GM12878 (cell line): Measurements from ENCODE around the gene CDCP1. TPM values are rescaled to one million over a fixed set of nuclear protein-coding genes. Genes with fewer than 3 reads are reported as not detected.

Experiments used
- ATAC-seq: fragments of 200-7000 bp; cut with Tn5 transposase; 3 replicates; pipeline ENCODE4 v1.9.1; 2020; ENCODE audit warnings: mild to moderate bottlenecking, moderate library complexity
- BruUV-seq: library from RNA; stranded (reverse); fragments of 400-500 nt; replicated peaks from 2 replicates; lab custom pipeline; 2021; lab: Mats Ljungman, UMichigan
- CTCF ChIA-PET: fragments of 300-600 bp; sonication (Branson Sonifier 250); formaldehyde crosslinking; extraction: SDS; loops from one replicate; lab custom pipeline; 2021; ENCODE audit warnings: inconsistent platforms; lab: Yijun Ruan, JAX
- POLR2A ChIA-PET: fragments of 350-600 bp; formaldehyde crosslinking; extraction: SDS; loops from one replicate; lab custom pipeline; 2021; ENCODE audit warnings: inconsistent platforms; lab: Charles Lee
- RAD21 ChIA-PET: fragments of 300-600 bp; sonication (Branson Sonifier 250); formaldehyde crosslinking; loops from one replicate; lab custom pipeline; 2023; ENCODE audit warnings: antibody characterized with exemption; ENCODE audit not compliant: unreplicated experiment; lab: Charles Lee
- SMC1A ChIA-PET: fragments of 300-600 bp; sonication (Branson Sonifier 250); formaldehyde crosslinking; loops from one replicate; lab custom pipeline; 2023; ENCODE audit not compliant: unreplicated experiment, uncharacterized antibody; lab: Charles Lee
- DNase-seq: peaks from one replicate; pipeline ENCODE4 v3.0.0-alpha.2; 2011; ENCODE audit warnings: low read depth, low spot score
- FAIRE-seq: peaks from 3 replicates; lab custom pipeline; 2011; peaks lifted over from hg19 to GRCh38; lab: Jason Lieb, UNC
- H2AFZ ChIP-seq: 2 replicates; pipeline ENCODE4 v1.6.0; 2011; ENCODE audit warnings: low read depth, low read length, control low read depth; ENCODE audit not compliant: control insufficient read depth
- H3K27ac ChIP-seq: 2 replicates; pipeline ENCODE4 v1.5.1; 2011; ENCODE audit warnings: control low read depth; ENCODE audit not compliant: control insufficient read depth, insufficient read depth
- H3K27me3 ChIP-seq, 2 experiments: replicated peaks in 1 of 2; 2 replicates each; pipeline versions ENCODE4 v1.6.0 to v1.6.1; 2011; ENCODE audit warnings: low read length in 1 of 2; ENCODE audit not compliant: control insufficient read depth in 2 of 2, insufficient read depth in 2 of 2
- H3K36me3 ChIP-seq, 2 experiments: 2 replicates each; pipeline ENCODE4 v1.5.1; 2011; ENCODE audit warnings: low read length in 1 of 2; ENCODE audit not compliant: control insufficient read depth in 2 of 2, insufficient read depth in 2 of 2
- H3K4me1 ChIP-seq: 2 replicates; pipeline ENCODE4 v1.6.1; 2011; ENCODE audit warnings: mild to moderate bottlenecking, low read length, moderate library complexity, mixed read lengths; ENCODE audit not compliant: control insufficient read depth, insufficient read depth
- H3K4me2 ChIP-seq: 2 replicates; pipeline ENCODE4 v1.6.0; 2011; ENCODE audit warnings: control low read depth; ENCODE audit not compliant: control insufficient read depth, insufficient read depth
- H3K4me3 ChIP-seq: fragments of 200-600 bp; sonication (generic); 2 replicates; pipeline ENCODE4 v1.5.1; 2016
- H3K79me2 ChIP-seq: 2 replicates; pipeline ENCODE4 v1.6.0; 2011; ENCODE audit warnings: low read length; ENCODE audit not compliant: control insufficient read depth, insufficient read depth
- H3K9ac ChIP-seq: 2 replicates; pipeline ENCODE4 v1.8.0; 2011; ENCODE audit warnings: low read length, control low read depth, mixed read lengths; ENCODE audit not compliant: control insufficient read depth, insufficient read depth
- H3K9me3 ChIP-seq: replicated peaks from 3 replicates; pipeline ENCODE4 v1.5.1; 2011; ENCODE audit warnings: mild to moderate bottlenecking, low read length; ENCODE audit not compliant: control insufficient read depth, insufficient read depth
- H4K20me1 ChIP-seq: 2 replicates; pipeline ENCODE4 v1.6.0; 2011; ENCODE audit not compliant: control insufficient read depth, insufficient read depth
- BCLAF1 ChIP-seq: fragments of 450-650 bp; IDR thresholded peaks from 2 replicates; pipeline ENCODE4 v1.6.1; 2017; ENCODE audit warnings: antibody characterized with exemption, mild to moderate bottlenecking, moderate library complexity
- CBX3 ChIP-seq: fragments of 200-600 bp; sonication (generic); IDR thresholded peaks from 2 replicates; pipeline ENCODE4 v1.6.1; 2016; ENCODE audit warnings: low read depth, borderline replicate concordance
- CREB1 ChIP-seq: IDR thresholded peaks from 2 replicates; pipeline ENCODE4 v1.6.1; 2012; ENCODE audit warnings: low read depth, mild to moderate bottlenecking, inconsistent platforms
- FOXK2 ChIP-seq: fragments of 450-650 bp; IDR thresholded peaks from 2 replicates; pipeline ENCODE4 v1.6.1; 2017; ENCODE audit warnings: mild to moderate bottlenecking, moderate library complexity
- IKZF1 ChIP-seq: fragments of 450-650 bp; conservative IDR thresholded peaks from 2 replicates; pipeline ENCODE4 v1.6.1; 2017; ENCODE audit warnings: antibody characterized with exemption, mild to moderate bottlenecking
- IRF4 ChIP-seq: IDR thresholded peaks from 2 replicates; pipeline ENCODE4 v1.6.1; 2011; ENCODE audit warnings: low read depth, low read length
- MXI1 ChIP-seq: fragments of 150-350 bp; IDR thresholded peaks from 2 replicates; pipeline ENCODE4 v1.6.1; 2011; ENCODE audit warnings: low read depth, mild to moderate bottlenecking, inconsistent platforms, low read length, improper control_type of control experiment
- NR2F1 ChIP-seq: fragments of 450-650 bp; conservative IDR thresholded peaks from 2 replicates; pipeline ENCODE4 v1.6.1; 2017; ENCODE audit warnings: mild to moderate bottlenecking
- RAD21 ChIP-seq: IDR thresholded peaks from 2 replicates; pipeline ENCODE4 v1.6.1; 2011; ENCODE audit warnings: mild to moderate bottlenecking, low read depth, low read length, moderate library complexity; ENCODE audit not compliant: insufficient read depth
- RB1 ChIP-seq: fragments of 450-650 bp; formaldehyde crosslinking; IDR thresholded peaks from 2 replicates; pipeline ENCODE4 v1.6.1; 2017; ENCODE audit warnings: mild to moderate bottlenecking, borderline replicate concordance
- SKIL ChIP-seq: fragments of 450-650 bp; IDR thresholded peaks from 2 replicates; pipeline ENCODE4 v1.6.1; 2017; ENCODE audit warnings: mild to moderate bottlenecking, low read depth, inconsistent platforms; ENCODE audit not compliant: poor library complexity, severe bottlenecking
- SMARCA5 ChIP-seq: fragments of 450-650 bp; IDR thresholded peaks from 2 replicates; pipeline ENCODE4 v1.6.1; 2017; ENCODE audit warnings: mild to moderate bottlenecking
- SMC3 ChIP-seq: IDR thresholded peaks from 2 replicates; pipeline ENCODE4 v1.6.1; 2011; ENCODE audit warnings: low read length, improper control_type of control experiment, borderline replicate concordance
- STAT1 ChIP-seq: fragments of 450-650 bp; conservative IDR thresholded peaks from 2 replicates; pipeline ENCODE4 v1.6.1; 2014; ENCODE audit warnings: antibody characterized with exemption, mild to moderate bottlenecking
- ZNF384 ChIP-seq: IDR thresholded peaks from 2 replicates; pipeline ENCODE4 v1.6.1; 2012; ENCODE audit warnings: low read depth, mild to moderate bottlenecking, low read length, improper control_type of control experiment, borderline replicate concordance
- ZSCAN29 ChIP-seq: fragments of 450-650 bp; IDR thresholded peaks from 2 replicates; pipeline ENCODE4 v1.6.1; 2017; ENCODE audit warnings: mild to moderate bottlenecking, moderate library complexity
- WGBS: methylation state at CpG from one replicate; pipeline ENCODE4 v1.1.6; 2016; ENCODE audit warnings: low lambda C conversion rate; ENCODE audit not compliant: insufficient replicate concordance, insufficient coverage; ENCODE audit errors: missing lambda C conversion rate; 5-methylcytosine and 5-hydroxymethylcytosine counted together
- in situ Hi-C: fragments of 300-500 bp; cut with MboI; formaldehyde crosslinking; loops from 9 replicates; pipeline ENCODE4 v1.14.3; 2018; ENCODE audit warnings: mixed read lengths
- intact Hi-C: fragments of 100-400 bp; cut with micrococcal nuclease; formaldehyde crosslinking; loops from one replicate; pipeline ENCODE4 v1.14.2; 2022; ENCODE audit not compliant: unreplicated experiment
- polyA plus RNA-seq, 11 experiments: library from polyadenylated mRNA; depleted of rRNA in 4 of 11; unstranded in 6 of 11; stranded (reverse) in 5 of 11; fragments of >200 nt; fragmentation: Nextera tagmentation in 4 of 11; fragmentation: Illumina TruSeq in 1 of 11; extraction: Ambion mirVana in 4 of 11; extraction: Trizol in 1 of 11; gene quantifications; 1 replicate in 1 of 11; 2 replicates in 10 of 11; pipeline versions ENCODE4 v1.2.1 to v1.2.3, GENCODE V29; 2011 to 2016; ENCODE audit warnings: inconsistent platforms in 2 of 11, missing spikeins in 2 of 11, low read depth in 1 of 11
- total RNA-seq, 4 experiments: library from RNA; depleted of rRNA in 3 of 4; stranded (reverse); fragments of >200 nt in 3 of 4; fragmentation: Illumina TruSeq in 1 of 4; extraction: Trizol in 1 of 4; gene quantifications; 2 replicates each; pipeline versions ENCODE4 v1.2.1 to v1.2.3, GENCODE V29; 2013 to 2021
- TF ChIP-seq, protein P1 (sequence below): IDR thresholded peaks from 2 replicates; pipeline ENCODE4 v1.6.1; 2012; ENCODE audit warnings: low read length, inconsistent platforms

Gene CDCP1
- total and polyA plus RNA-seq, 10 of the 15 experiments (the other 5 are each of a cell fraction or from before 2014, with no cell fraction given), result 0.35 to 2.2 (median 0.86) TPM

GRCh38 chr3:45037720-45038455, 108.3 kb downstream of the CDCP1 start:
- Histone ChIP-seq H3K4me2 (no peak overlapping the region), H3K27me3 (no peaks in the 10 kb centered on the region; a peak in 2 of 4 replicates), H3K4me1 (peaks cover 21% of the 10 kb centered on the region), H3K36me3 (no peaks in the 10 kb centered on the region), H3K9me3 (no peaks in the 10 kb centered on the region), H3K4me3 (no peak overlapping the region), H3K9ac (no peak overlapping the region), H3K27ac (no peak overlapping the region), H4K20me1 (no peaks in the 10 kb centered on the region), H3K79me2 (no peaks in the 10 kb centered on the region), H2AFZ (no peak overlapping the region)
- intact Hi-C loops, result loop anchor here (2.0 to 5.0 kb wide), 2 partner anchors 461 to 619 kb away; no protein-coding TSS in a partner anchor
- ChIA-PET POLR2A (no interaction called here), SMC1A (interaction anchor here (0.8 to 7.9 kb wide), 23 partner anchors 11 to 726 kb away, joined by 3 to 241 read pairs (median 4); no protein-coding TSS in a partner anchor), RAD21 (interaction anchor here (0.6 to 2.5 kb wide), 16 partner anchors 7 to 622 kb away, joined by 3 to 18 read pairs (median 4); no protein-coding TSS in a partner anchor), CTCF (interaction anchor here (0.6 to 16.5 kb wide), 39 partner anchors 10 to 1514 kb away, joined by 3 to 416 read pairs (median 4); no protein-coding TSS in a partner anchor)
- ATAC-seq, result peak; percentile 75
- FAIRE-seq, result peak; percentile 99
- WGBS, result 7% methylated on average over 10 of the region's 11 CpGs
- in situ Hi-C loops, result loop anchor here (5.0 kb wide), 4 partner anchors 174 to 889 kb away; no protein-coding TSS in a partner anchor
- peak; percentile 95 for DNase-seq
- BruUV-seq, result no TSS peak
- peak; percentile 33; the same call in 1 of the 2 replicates for TF ChIP-seq CREB1
- no peak for TF ChIP-seq BCLAF1
- TF ChIP-seq SMARCA5, result peak; percentile 83; the same call in 1 of the 2 replicates
- TF ChIP-seq FOXK2, result no peak
- peak; percentile 86 for TF ChIP-seq RAD21
- peak; percentile 55 for TF ChIP-seq SKIL
- TF ChIP-seq CBX3, result no peak
- TF ChIP-seq, protein P1, sequence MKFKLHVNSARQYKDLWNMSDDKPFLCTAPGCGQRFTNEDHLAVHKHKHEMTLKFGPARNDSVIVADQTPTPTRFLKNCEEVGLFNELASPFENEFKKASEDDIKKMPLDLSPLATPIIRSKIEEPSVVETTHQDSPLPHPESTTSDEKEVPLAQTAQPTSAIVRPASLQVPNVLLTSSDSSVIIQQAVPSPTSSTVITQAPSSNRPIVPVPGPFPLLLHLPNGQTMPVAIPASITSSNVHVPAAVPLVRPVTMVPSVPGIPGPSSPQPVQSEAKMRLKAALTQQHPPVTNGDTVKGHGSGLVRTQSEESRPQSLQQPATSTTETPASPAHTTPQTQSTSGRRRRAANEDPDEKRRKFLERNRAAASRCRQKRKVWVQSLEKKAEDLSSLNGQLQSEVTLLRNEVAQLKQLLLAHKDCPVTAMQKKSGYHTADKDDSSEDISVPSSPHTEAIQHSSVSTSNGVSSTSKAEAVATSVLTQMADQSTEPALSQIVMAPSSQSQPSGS, result no peak
- peak; percentile 34; the same call in 1 of the 2 replicates for TF ChIP-seq ZSCAN29
- peak; percentile 70; the same call in 1 of the 2 replicates for TF ChIP-seq RB1
- peak; percentile 46 for TF ChIP-seq IKZF1
- no peak for TF ChIP-seq STAT1
- no peak for TF ChIP-seq IRF4
- TF ChIP-seq SMC3, result peak; percentile 89
- TF ChIP-seq ZNF384, result peak; percentile 4; the same call in 1 of the 2 replicates
- 0 out of 2 replicates have a peak, but pooled peaks have one; percentile 14 for TF ChIP-seq NR2F1
- TF ChIP-seq MXI1, result 0 out of 2 replicates have a peak, but pooled peaks have one; percentile 36
